NCI-H524 (cell line): ENCODE data around the gene APOH.
"Not testable (repeated sequence)": the region's sequence is repeated elsewhere in the genome, so short reads cannot be mapped to it uniquely, and the experiment has no call there.

Source experiments
- DNase-seq, 2 experiments: peaks; one replicate each; lab custom pipeline; 2025; lab: John Stamatoyannopoulos, UW

The APOH gene

DNA sequence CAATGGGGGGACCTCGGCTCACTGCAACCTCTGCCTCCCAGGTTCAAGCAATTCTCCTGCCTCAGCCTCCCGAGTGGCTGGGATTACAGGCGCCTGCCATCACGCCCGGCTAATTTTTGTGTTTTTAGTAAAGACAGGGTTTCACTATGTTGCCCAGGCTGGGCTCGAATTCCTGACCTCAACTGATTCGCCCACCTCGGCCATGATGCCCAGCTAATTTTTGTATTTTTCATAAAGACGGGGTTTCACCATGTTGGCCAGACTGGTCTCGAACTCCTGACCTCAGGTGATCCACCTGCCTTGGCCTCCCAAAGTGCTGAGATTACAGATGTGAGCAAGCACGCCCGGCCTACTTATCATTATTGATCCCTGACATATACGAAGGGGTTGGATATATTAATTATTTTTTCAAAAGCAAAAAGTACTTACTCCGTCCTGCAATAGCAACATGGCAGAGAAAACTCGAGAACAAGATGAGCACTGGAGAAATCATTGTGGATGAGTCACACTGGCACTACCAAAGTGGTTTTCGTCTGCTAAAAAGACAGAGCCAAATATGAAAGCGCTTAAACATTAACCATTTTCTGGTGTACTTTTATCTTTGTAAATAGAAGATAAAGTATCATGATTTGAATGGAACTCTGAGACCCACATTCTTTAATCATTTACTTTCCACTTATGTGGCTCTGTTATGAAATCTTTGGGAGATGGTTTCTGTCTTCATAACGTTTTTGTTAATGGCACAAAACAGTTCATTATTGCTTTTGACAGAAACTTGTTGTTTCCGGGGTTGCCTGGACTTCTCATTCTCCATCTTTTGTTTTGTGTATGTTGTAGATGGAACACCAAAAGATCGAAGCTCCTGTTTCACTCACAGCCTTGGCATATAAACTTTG, at the start of gene APOH:
APOH (minus strand) TSS at position 529 of the 896 bp plus-strand sequence; CDS start at position 493, 36 bp downstream.
- no peak for DNase-seq

GRCh38 chr17:66277191-66277590, 48.0 kb upstream of the APOH start:
- no peak for DNase-seq

DNA sequence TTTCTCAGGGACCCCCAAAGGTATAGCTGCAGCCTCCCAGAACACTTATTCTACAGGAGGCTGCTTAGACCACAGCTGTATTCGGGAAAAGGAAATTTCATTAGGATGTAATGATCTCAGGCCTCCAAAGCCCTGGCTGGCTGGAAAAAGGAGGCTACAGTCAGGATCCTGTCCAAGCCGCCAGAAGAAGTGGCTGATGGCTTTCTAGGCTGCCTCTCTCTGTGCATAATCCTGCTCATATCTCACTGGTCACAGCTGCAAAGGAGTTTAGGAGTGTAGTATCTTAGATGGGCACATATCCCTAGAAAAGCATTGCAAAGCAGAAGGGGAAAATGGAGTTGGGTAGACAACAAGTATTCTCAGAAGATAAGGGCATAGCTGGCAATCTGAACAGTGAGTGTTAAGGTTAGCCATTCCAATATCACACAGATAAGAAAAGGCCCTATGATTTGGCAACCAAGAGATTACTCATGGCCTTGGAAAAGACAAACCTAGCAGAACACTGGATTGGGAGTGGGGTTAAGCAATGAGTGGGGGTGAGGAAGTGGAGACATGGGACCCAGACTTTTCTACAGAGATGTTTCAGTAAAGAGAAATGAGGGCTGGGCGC, 47.2 kb upstream of the APOH start:
- no peak for DNase-seq

GRCh38 chr17:66275651-66276050, 46.4 kb upstream of the APOH start:
- DNase-seq = no peak

DNA sequence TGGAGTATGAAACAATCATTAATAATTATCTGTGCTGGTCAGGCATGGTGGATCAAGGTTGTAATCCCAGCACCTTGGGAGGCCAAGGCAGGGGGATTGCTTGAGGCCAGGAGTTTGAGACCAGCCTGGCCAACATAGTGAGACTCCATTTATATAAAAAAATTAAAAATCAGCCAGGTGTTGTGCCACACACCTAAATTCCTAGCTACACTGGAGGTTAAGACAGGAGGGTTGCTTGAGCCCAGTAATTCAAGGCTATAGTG, 44.3 kb upstream of the APOH start:
- no peak for DNase-seq

DNA sequence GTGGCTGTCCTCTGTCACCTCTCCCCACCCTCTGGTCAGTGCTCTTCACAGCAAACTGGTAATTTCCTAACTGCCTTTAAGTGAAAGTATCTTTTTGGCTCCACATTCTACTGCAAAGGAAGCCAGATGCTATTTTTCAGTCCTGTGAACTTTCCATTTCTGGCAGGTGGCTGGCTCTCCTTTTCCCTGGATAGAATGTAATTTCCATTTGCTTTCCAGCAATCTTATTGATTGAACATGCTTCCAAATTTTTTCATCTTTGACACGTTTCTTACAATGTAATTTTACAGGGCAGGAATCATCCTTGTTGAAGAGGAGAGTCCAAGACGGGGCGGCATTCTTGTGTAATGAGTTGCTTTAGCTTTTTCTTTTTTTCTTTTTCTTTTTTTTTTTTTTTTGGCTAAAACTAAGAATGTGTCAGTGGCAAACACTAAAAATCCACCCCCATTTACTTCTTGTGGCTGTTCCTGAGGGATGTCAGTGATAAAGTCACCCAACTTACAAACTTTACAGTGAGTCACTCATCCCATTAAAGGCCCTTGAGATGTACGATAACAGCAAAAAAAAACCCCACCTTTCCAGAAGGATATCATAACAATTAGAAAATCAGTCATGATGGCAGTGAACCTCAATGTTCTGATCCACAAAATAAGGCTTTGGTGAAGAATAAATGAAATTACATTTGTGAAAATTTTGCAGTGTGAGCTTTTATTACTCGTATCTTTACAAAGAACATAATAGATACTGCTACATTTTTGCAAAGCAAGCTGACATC, 43.8 kb upstream of the APOH start:
- no peak for DNase-seq

DNA sequence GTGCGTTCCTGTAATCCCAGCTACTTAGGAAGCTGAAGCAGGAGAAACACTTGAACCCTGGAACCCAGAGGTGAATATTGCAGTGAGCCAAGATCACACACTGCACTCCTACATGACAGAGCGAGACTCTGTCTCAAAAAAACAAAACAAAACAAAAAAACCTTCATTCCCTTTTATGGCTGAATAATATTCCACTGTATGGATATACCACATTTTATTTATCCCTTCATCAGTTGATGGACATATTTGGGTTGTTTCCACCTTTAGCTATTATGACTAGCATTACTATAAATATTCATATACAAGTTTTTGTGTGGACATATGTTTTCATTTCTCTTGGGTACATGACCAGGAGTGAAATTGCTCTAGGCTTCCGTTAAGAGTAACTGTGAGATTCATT, 42.3 kb upstream of the APOH start:
- DNase-seq = no peak

GRCh38 chr17:66270106-66270505, 40.9 kb upstream of the APOH start:
- DNase-seq = no peak

DNA sequence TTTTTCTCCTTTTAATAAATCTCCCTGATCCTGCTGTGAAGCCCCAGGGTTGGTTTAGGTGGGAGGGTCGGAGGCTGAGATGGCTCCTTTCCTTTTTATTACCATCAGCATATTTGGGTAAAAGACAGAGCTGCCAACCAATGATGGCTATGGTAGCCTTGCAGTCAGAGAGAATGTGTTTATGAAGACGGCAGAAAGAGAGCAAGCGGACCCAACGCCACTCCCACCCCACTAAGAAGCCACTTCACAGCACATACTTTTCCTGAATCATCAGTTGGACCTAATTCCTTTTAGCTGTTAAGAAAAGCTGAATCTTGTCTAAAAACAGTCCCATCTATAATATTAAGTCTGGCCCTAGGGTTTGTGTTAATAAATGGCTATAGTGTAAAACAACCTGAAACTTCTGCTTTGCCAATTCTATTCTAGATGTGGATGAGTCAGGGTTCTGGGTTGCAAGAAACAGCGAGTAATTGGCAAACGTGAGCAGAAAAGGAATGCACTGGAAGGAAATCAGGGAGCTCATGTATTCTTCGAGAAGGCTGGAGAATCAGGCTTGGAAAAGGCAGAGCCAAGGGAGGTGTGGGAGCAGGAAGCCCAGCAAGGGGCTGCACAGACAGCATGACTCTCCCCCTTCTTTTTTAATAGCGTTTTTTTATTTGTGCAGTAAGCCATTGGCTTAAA, 39.2 kb upstream of the APOH start:
- DNase-seq = no peak

DNA sequence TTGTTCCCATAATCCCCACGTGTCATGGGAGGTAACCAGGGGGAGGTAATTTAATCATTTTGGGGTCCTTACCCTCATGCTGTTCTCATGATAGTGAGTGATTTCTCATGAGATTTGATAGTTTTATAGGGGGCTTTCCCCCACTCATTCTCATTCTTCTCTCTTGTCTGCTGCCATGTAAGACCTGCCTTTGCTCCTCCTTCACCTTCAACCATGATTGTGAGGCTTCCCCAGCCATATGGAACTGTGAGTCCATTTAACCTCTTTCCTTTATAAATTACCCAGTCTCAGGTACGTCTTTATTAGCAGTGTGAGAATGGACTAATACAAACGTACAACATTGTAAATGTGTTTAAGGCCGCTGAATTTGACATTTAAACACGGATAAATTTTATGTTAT, 35.5 kb upstream of the APOH start:
- no peak for DNase-seq

- no peak for DNase-seq
Measured at GRCh38 chr17:66262767-66263166, 33.6 kb upstream of the APOH start.

GRCh38 chr17:66260688-66261087, 31.5 kb upstream of the APOH start:
- no peak for DNase-seq

DNA sequence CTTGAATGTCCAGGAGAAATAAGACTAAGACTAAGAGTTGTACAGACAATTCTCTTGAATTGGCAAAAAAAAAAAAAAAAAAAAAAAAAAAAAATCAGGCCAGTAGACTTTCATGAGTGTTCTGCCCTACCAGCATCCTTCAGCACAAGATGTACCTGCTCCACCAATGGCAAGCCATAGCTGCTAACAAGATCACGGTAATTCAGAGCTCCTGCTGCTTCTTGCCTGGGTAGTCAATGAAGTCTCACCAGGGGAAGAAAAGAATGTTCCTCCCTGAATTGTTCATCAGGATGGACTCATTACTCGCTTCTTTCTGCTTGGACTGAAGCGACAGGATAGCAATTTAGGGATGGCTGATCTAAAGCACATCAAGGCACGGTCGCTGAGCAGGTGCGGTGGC, 31.1 kb upstream of the APOH start:
- DNase-seq = no peak

DNA sequence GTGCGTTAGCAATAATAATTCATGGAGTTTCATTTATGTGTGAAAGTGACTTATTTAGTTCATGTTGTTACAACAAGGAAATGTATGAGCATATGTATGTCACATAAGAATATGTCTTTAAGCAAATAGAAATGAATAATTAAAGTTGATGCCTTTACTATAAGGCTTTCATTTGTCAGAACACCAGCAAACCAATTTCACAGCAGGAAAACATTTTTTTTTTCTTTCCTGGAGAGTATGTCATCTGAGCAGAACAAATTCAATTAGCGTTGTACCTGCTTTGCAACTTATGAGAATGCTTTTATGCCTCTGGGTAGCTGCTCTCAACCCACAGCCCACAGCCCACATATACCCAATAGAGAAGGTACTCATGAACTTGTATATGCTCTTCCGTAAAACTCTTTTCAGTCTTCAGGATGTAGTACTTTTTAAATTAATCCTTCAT, 26.3 kb upstream of the APOH start:
- no peak for DNase-seq

GRCh38 chr17:66255112-66255511, 25.9 kb upstream of the APOH start:
- DNase-seq = peak; percentile 56 to 83

GRCh38 chr17:66253458-66253857, 24.2 kb upstream of the APOH start:
- not testable (repeated sequence) for DNase-seq

- no peak for DNase-seq
Measured at GRCh38 chr17:66250686-66251085, 21.5 kb upstream of the APOH start.

- DNase-seq = no peak
Measured at GRCh38 chr17:66248285-66248684, 19.1 kb upstream of the APOH start.

DNA sequence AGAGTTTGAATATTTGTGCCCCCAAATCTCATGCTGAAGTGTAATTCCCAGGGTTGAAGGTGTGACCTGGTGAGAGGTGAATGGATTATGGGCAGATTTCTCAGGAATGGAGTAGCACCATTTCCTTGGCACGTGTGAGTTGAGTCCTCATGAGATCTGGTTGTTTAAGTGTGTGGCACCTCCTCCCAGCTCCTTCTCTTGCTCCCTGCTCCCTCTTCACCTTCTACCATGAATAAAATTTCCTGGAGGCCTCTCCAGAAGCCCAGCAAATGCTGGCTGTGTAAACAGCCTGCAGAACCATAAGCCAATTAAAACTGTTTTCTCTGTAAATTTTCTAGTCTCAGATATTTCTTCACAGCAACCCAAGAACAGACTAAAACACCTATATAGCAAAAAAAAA, 12.6 kb upstream of the APOH start:
- DNase-seq = no peak

DNA sequence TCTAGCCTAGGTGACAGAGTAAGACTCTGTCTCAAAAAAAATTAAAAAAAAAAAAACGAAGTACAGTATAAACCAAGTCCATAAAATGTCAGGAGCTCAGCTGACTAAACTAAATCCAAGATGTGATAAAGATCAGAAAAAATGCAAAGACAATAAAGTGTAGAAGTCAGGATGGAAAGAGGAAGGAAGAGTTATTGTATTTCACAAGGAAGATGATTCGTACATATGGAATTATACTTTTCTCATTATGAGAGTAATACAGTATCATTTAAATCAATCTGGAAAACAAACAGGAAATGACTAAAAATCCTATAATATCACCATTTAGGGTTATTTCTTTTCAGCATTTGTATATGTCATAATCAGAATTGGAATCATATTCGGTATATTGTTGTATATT, 11.4 kb upstream of the APOH start:
- DNase-seq = no peak

DNA sequence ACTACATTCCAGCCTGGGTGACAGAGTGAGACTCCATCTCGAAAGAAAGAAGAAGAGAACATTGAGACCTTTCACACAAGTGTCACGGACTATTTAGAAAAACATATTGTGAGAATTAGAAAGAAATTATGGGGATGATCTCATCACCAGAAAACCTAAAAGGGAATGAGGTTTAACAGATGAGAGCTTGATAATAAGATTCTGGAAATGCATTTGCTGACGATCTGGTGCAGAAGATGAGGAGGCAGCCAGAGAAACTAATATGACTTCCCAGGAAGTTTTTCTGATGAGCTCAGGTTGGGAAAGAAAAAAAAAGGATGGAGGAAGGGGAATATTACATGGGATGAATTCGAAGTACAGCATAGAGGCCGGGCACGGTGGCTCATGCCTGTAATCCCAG, 10.8 kb upstream of the APOH start:
- DNase-seq = no peak

GRCh38 chr17:66235377-66235994, 6.3 kb upstream of the APOH start:
- no peak for DNase-seq
